ENCODE measurements around the gene DSCAM.

GRCh38 chr21:40622531-40622930 is 224.4 kb downstream of the DSCAM start:
- TF ChIP-seq CTCF (IDR thresholded peaks at IDR 0.05) (no peak), POLR2A (IDR thresholded peaks at IDR 0.05) (no peak)

Measured in uterus (tissue), 2 donors.